Parathyroid adenoma (tissue), 2 donors: Measurements from ENCODE around the gene FAM181B.

Source experiments
- H2AFZ ChIP-seq: fragments of 300-600 bp; sonication (generic); one replicate; pipeline ENCODE4 v1.7.0; 2017; ENCODE audit warnings: antibody characterized with exemption, mild to moderate bottlenecking
- H3K27ac ChIP-seq: fragments of 300-600 bp; sonication (generic); one replicate; pipeline ENCODE4 v1.7.0; 2017
- H3K27me3 ChIP-seq: fragments of 300-600 bp; sonication (generic); one replicate; pipeline ENCODE4 v1.7.0; 2017; ENCODE audit warnings: low read length; ENCODE audit not compliant: control insufficient read depth, insufficient read depth
- H3K36me3 ChIP-seq: fragments of 300-600 bp; sonication (generic); one replicate; pipeline ENCODE4 v1.7.0; 2017; ENCODE audit warnings: low read length; ENCODE audit not compliant: control insufficient read depth, insufficient read depth
- H3K4me1 ChIP-seq: fragments of 300-600 bp; sonication (generic); one replicate; pipeline ENCODE4 v1.7.0; 2017; ENCODE audit warnings: control low read depth
- H3K4me2 ChIP-seq: fragments of 300-600 bp; sonication (generic); one replicate; pipeline ENCODE4 v1.7.0; 2017; ENCODE audit warnings: low read length
- H3K4me3 ChIP-seq: fragments of 300-600 bp; sonication (generic); one replicate; pipeline ENCODE4 v1.7.0; 2017; ENCODE audit warnings: low read depth, low read length
- H3K79me2 ChIP-seq: fragments of 300-600 bp; sonication (generic); one replicate; pipeline ENCODE4 v1.7.0; 2017; ENCODE audit warnings: control low read depth
- H3K9ac ChIP-seq: fragments of 300-600 bp; sonication (generic); one replicate; pipeline ENCODE4 v1.7.0; 2017; ENCODE audit warnings: mild to moderate bottlenecking
- H3K9me3 ChIP-seq: fragments of 300-600 bp; sonication (generic); one replicate; pipeline ENCODE4 v1.7.0; 2017; ENCODE audit warnings: low read length; ENCODE audit not compliant: control insufficient read depth
- CTCF ChIP-seq: fragments of 300-600 bp; sonication (generic); IDR thresholded peaks from one replicate; pipeline ENCODE4 v1.7.0; 2017; ENCODE audit warnings: antibody characterized with exemption, mild to moderate bottlenecking
- donor health status: primary hyperparathyroidism.

Gene FAM181B

GRCh38 chr11:82711648-82712047, 22.0 kb downstream of the FAM181B start:
- no peaks in the 10 kb centered on the region for H3K36me3 ChIP-seq
- no peaks in the 10 kb centered on the region for H3K27me3 ChIP-seq
- no peak overlapping the region for H3K4me2 ChIP-seq
- no peak overlapping the region for H3K27ac ChIP-seq
- TF ChIP-seq CTCF = no peak
- H3K9me3 ChIP-seq = no peaks in the 10 kb centered on the region
- H3K4me1 ChIP-seq = no peaks in the 10 kb centered on the region
- no peak overlapping the region for H3K4me3 ChIP-seq
- no peak overlapping the region for H2AFZ ChIP-seq
- H3K79me2 ChIP-seq = no peaks in the 10 kb centered on the region
- H3K9ac ChIP-seq = no peak overlapping the region

GRCh38 chr11:82703796-82704195, 29.9 kb downstream of the FAM181B start:
- no peaks in the 10 kb centered on the region for H3K9me3 ChIP-seq
- H3K4me1 ChIP-seq = no peaks in the 10 kb centered on the region
- no peak for TF ChIP-seq CTCF
- H3K27me3 ChIP-seq = no peaks in the 10 kb centered on the region
- no peaks in the 10 kb centered on the region for H3K79me2 ChIP-seq
- no peak overlapping the region for H2AFZ ChIP-seq
- no peaks in the 10 kb centered on the region for H3K36me3 ChIP-seq
- H3K27ac ChIP-seq = no peak overlapping the region
- no peak overlapping the region for H3K4me2 ChIP-seq
- H3K4me3 ChIP-seq = no peak overlapping the region
- no peak overlapping the region for H3K9ac ChIP-seq

- no peaks in the 10 kb centered on the region for H3K36me3 ChIP-seq
- H3K4me1 ChIP-seq = no peaks in the 10 kb centered on the region
- no peak overlapping the region for H3K27ac ChIP-seq
- no peaks in the 10 kb centered on the region for H3K9me3 ChIP-seq
- no peak overlapping the region for H3K4me3 ChIP-seq
- H2AFZ ChIP-seq = no peak overlapping the region
- no peak overlapping the region for H3K9ac ChIP-seq
- TF ChIP-seq CTCF = no peak
- no peaks in the 10 kb centered on the region for H3K79me2 ChIP-seq
- H3K27me3 ChIP-seq = no peaks in the 10 kb centered on the region
- H3K4me2 ChIP-seq = no peak overlapping the region
Measured at GRCh38 chr11:82703226-82703625, 30.4 kb downstream of the FAM181B start.

GRCh38 chr11:82701847-82702520, 31.7 kb downstream of the FAM181B start:
- H3K9ac ChIP-seq = no peak overlapping the region
- TF ChIP-seq CTCF = no peak
- H2AFZ ChIP-seq = no peak overlapping the region
- no peak overlapping the region for H3K4me3 ChIP-seq
- no peaks in the 10 kb centered on the region for H3K36me3 ChIP-seq
- H3K9me3 ChIP-seq = no peaks in the 10 kb centered on the region
- no peak overlapping the region for H3K4me2 ChIP-seq
- no peaks in the 10 kb centered on the region for H3K4me1 ChIP-seq
- H3K27ac ChIP-seq = no peak overlapping the region
- H3K79me2 ChIP-seq = no peaks in the 10 kb centered on the region
- H3K27me3 ChIP-seq = no peaks in the 10 kb centered on the region
